Skeletal muscle tissue (tissue), 4 donors: Measurements from ENCODE around the gene SCUBE2. TPM values are rescaled to one million over a fixed set of nuclear protein-coding genes. Genes with fewer than 3 reads are reported as not detected.

ENCODE experiments used
- H3K27ac ChIP-seq: one replicate; pipeline ENCODE4 v1.7.0; 2013; ENCODE audit warnings: mild to moderate bottlenecking, low read depth, low read length, inconsistent platforms
- H3K27me3 ChIP-seq, 3 donors: one replicate each; pipeline ENCODE4 v1.7.0; 2013; ENCODE audit warnings: low read length in 3 of 3; ENCODE audit not compliant: control insufficient read depth in 3 of 3, insufficient read depth in 3 of 3
- H3K36me3 ChIP-seq, 3 donors: one replicate each; pipeline ENCODE4 v1.7.0; 2013; ENCODE audit warnings: low read length in 3 of 3; ENCODE audit not compliant: control insufficient read depth in 3 of 3, insufficient read depth in 3 of 3
- H3K4me1 ChIP-seq, 3 donors: one replicate each; pipeline ENCODE4 v1.7.0; 2013; ENCODE audit warnings: low read length in 3 of 3, mild to moderate bottlenecking in 3 of 3; ENCODE audit not compliant: control insufficient read depth in 3 of 3, insufficient read depth in 3 of 3
- H3K4me3 ChIP-seq, 3 donors: one replicate each; pipeline ENCODE4 v1.7.0; 2013; ENCODE audit warnings: low read length in 3 of 3
- H3K9ac ChIP-seq, 3 donors: one replicate each; pipeline ENCODE4 v1.7.0; 2013; ENCODE audit warnings: low read length in 3 of 3, mild to moderate bottlenecking in 3 of 3, moderate library complexity in 2 of 3, low read depth in 1 of 3
- H3K9me3 ChIP-seq, 3 donors: one replicate each; pipeline ENCODE4 v1.7.0; 2013; ENCODE audit warnings: low read length in 3 of 3; ENCODE audit not compliant: control insufficient read depth in 3 of 3
- total RNA-seq: library from RNA; depleted of rRNA; stranded (reverse); fragments of >200 nt; gene quantifications from one replicate; pipeline ENCODE4 v1.2.3, GENCODE V29; 2014
- donor health status: Osteomylitis.

Gene SCUBE2
- total RNA-seq, 1 donor from 2014 or later = 37.1 TPM

- no peak overlapping the region for H3K9ac ChIP-seq
- no peak overlapping the region for H3K27ac ChIP-seq
- no peak overlapping the region for H3K4me3 ChIP-seq
- peaks cover 3 to 15% (median 13%) of the 10 kb centered on the region in 3 donors for H3K4me1 ChIP-seq
- H3K36me3 ChIP-seq = peaks cover 0 to 5% (median 0%) of the 10 kb centered on the region in 3 donors
- H3K27me3 ChIP-seq = no peaks in the 10 kb centered on the region
- no peaks in the 10 kb centered on the region for H3K9me3 ChIP-seq
Observed at GRCh38 chr11:9076661-9077060, 14.7 kb downstream of the SCUBE2 start.

GRCh38 chr11:9076046-9076445 lies 15.4 kb downstream of the SCUBE2 start:
- no peak overlapping the region for H3K9ac ChIP-seq
- H3K27ac ChIP-seq = no peak overlapping the region
- no peak overlapping the region for H3K4me3 ChIP-seq
- H3K4me1 ChIP-seq = peaks cover 3 to 15% (median 13%) of the 10 kb centered on the region in 3 donors
- H3K27me3 ChIP-seq = no peaks in the 10 kb centered on the region
- no peaks in the 10 kb centered on the region for H3K9me3 ChIP-seq
- H3K36me3 ChIP-seq = peaks cover 0 to 5% (median 0%) of the 10 kb centered on the region in 3 donors

- H3K36me3 ChIP-seq = peaks cover 0 to 5% (median 0%) of the 10 kb centered on the region in 3 donors
- H3K27ac ChIP-seq = no peak overlapping the region
- no peaks in the 10 kb centered on the region for H3K9me3 ChIP-seq
- peaks cover 3 to 15% (median 13%) of the 10 kb centered on the region in 3 donors for H3K4me1 ChIP-seq
- H3K9ac ChIP-seq = no peak overlapping the region
- H3K4me3 ChIP-seq = no peak overlapping the region
- no peaks in the 10 kb centered on the region for H3K27me3 ChIP-seq
Observed at GRCh38 chr11:9075556-9075955, 15.8 kb downstream of the SCUBE2 start.

GRCh38 chr11:9074338-9075029 lies 16.9 kb downstream of the SCUBE2 start:
- no peak overlapping the region for H3K4me3 ChIP-seq
- peaks cover 0 to 5% (median 0%) of the 10 kb centered on the region in 3 donors for H3K36me3 ChIP-seq
- no peak overlapping the region for H3K27ac ChIP-seq
- H3K27me3 ChIP-seq = no peaks in the 10 kb centered on the region
- H3K9me3 ChIP-seq = no peaks in the 10 kb centered on the region
- H3K9ac ChIP-seq = no peak overlapping the region
- H3K4me1 ChIP-seq = peaks cover 3 to 15% (median 13%) of the 10 kb centered on the region in 3 donors

GRCh38 chr11:9073466-9074225 lies 17.8 kb downstream of the SCUBE2 start:
- peaks cover 0 to 5% (median 0%) of the 10 kb centered on the region in 3 donors for H3K36me3 ChIP-seq
- no peaks in the 10 kb centered on the region for H3K9me3 ChIP-seq
- no peak overlapping the region for H3K27ac ChIP-seq
- no peaks in the 10 kb centered on the region for H3K27me3 ChIP-seq
- no peak overlapping the region for H3K9ac ChIP-seq
- H3K4me3 ChIP-seq = no peak overlapping the region
- H3K4me1 ChIP-seq = peaks cover 3 to 15% (median 13%) of the 10 kb centered on the region in 3 donors

- Histone ChIP-seq H3K27ac (no peak overlapping the region), H3K27me3 (no peaks in the 10 kb centered on the region), H3K36me3 (peaks cover 0 to 5% (median 0%) of the 10 kb centered on the region in 3 donors), H3K9me3 (no peaks in the 10 kb centered on the region), H3K4me1 (peaks cover 3 to 15% (median 12%) of the 10 kb centered on the region in 3 donors), H3K9ac (no peak overlapping the region), H3K4me3 (no peak overlapping the region)
Observed at GRCh38 chr11:9072626-9073176, 18.7 kb downstream of the SCUBE2 start.

GRCh38 chr11:9071692-9072091 lies 19.7 kb downstream of the SCUBE2 start:
- H3K27ac ChIP-seq = no peak overlapping the region
- H3K36me3 ChIP-seq = peaks cover 0 to 5% (median 0%) of the 10 kb centered on the region in 3 donors
- H3K9me3 ChIP-seq = no peaks in the 10 kb centered on the region

GRCh38 chr11:9070749-9071491 lies 20.5 kb downstream of the SCUBE2 start:
- peaks cover 0 to 5% (median 2%) of the 10 kb centered on the region in 3 donors for H3K36me3 ChIP-seq
- no peak overlapping the region for H3K9ac ChIP-seq
- no peak overlapping the region for H3K4me3 ChIP-seq
- no peaks in the 10 kb centered on the region for H3K9me3 ChIP-seq
- no peak overlapping the region for H3K27ac ChIP-seq
- H3K4me1 ChIP-seq = peaks cover 0 to 1% (median under 1%) of the 10 kb centered on the region in 3 donors
- no peaks in the 10 kb centered on the region for H3K27me3 ChIP-seq

More at GRCh38 chr11:9071692-9072091, 19.7 kb downstream of the SCUBE2 start:
- Histone ChIP-seq H3K4me3 (no peak overlapping the region), H3K27me3 (no peaks in the 10 kb centered on the region), H3K9ac (no peak overlapping the region), H3K4me1 (peaks cover 2 to 7% (median 3%) of the 10 kb centered on the region in 3 donors)

GRCh38 chr11:9069862-9070470 lies 21.4 kb downstream of the SCUBE2 start:
- Histone ChIP-seq H3K27me3 (no peaks in the 10 kb centered on the region), H3K4me1 (no peaks in the 10 kb centered on the region), H3K9ac (no peak overlapping the region), H3K27ac (no peak overlapping the region), H3K9me3 (no peaks in the 10 kb centered on the region), H3K4me3 (no peak overlapping the region), H3K36me3 (peaks cover 0 to 5% (median 2%) of the 10 kb centered on the region in 3 donors)
